ENCODE measurements around the gene C1QTNF9B.
A peak's percentile ranks its signal among the peaks of the same experiment; 100 is the strongest.
"Not testable (repeated sequence)": the region's sequence is repeated elsewhere in the genome, so short reads cannot be mapped to it uniquely, and the experiment has no call there.

Gene C1QTNF9B

GRCh38 chr13:23889615-23890607, 7.4 kb downstream of the C1QTNF9B start:
- peak overlapping the region; percentile 99 for H3K4me3 ChIP-seq (ENCODE audit: low read depth, low read length)
- peak; percentile 37; the same call in 1 of the 2 replicates for TF ChIP-seq CTCF (IDR thresholded peaks at IDR 0.05; ENCODE audit: borderline replicate concordance, insufficient read depth, low read depth, low read length)

DNA sequence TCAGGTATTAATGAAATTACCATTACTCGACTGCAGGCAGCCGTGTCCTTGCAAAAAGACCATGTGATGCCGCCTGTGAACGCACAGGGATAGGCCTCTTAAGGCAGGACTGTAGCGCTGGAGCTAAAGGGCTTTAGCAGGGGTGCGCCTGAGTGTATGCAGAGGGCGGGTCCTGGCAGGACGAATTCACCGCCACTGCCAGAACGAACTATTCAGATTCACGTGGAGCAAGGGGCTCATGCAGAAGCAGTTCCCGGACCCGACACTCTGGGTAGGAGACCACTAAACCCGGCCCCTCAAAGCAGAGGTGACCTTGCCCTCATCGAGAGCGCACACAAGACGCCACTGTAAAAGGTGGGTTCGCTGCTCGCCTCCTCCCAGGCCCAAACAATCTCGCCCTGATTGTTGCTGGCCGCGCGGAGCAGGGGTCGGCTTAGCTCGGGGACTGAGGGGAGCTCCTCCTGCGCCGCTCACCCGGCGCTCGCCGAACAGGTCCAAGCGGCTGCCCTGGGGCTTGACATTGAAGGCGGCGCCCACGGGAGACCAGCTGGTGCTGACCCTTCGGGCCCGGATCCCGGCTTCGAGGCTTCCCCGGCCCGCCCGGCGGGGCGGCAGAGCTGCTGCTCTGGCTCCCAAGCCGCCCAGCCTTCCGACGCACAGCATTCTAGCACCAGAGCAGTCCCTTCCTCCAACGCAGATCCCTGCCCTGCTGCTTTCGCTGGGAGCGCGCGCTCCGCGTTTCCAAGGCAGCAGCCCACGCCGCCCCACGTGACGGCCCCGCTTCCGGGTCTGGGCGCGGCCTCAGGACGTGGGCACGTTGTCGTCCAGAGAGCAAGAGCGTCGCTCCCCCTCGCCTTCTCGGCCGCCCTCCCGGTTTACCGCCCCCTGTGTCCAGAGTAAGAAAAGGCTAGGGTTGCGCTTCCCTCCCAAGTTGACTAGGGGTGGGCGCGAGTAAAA, 8.4 kb downstream of the C1QTNF9B start, which contains the start of gene MIPEP:
Gene MIPEP (minus strand): TSS at position 743 of the 957 bp plus-strand sequence. CDS start 80 bp downstream, at position 663.
- peak within 1 kb of the TSS; percentile 99 for H3K4me3 ChIP-seq (ENCODE audit: low read depth, low read length)
- peak; percentile 80 for TF ChIP-seq CTCF (IDR thresholded peaks at IDR 0.05; ENCODE audit: borderline replicate concordance, insufficient read depth, low read depth, low read length)

DNA sequence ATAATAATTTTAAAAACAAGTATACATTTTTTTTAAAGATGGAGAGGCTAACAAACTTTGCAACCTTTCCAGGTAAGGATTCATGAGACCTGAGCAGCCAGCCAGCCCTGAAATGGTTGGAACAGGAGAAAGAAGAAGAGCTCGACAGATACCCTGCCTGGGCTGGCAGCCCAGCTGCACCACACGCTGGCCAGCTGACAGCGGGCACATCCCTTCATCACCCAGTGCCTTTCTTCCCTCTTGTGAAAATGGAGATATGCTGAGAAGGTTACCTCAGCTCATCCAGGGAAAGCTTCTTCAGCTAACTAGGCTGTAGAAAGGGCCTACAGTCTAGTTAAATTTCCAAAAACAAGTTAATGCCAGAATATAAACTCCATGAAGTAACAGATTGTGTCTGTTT, 12.9 kb downstream of the C1QTNF9B start:
- H3K4me3 ChIP-seq (ENCODE audit: low read depth, low read length) = not testable (repeated sequence)

DNA sequence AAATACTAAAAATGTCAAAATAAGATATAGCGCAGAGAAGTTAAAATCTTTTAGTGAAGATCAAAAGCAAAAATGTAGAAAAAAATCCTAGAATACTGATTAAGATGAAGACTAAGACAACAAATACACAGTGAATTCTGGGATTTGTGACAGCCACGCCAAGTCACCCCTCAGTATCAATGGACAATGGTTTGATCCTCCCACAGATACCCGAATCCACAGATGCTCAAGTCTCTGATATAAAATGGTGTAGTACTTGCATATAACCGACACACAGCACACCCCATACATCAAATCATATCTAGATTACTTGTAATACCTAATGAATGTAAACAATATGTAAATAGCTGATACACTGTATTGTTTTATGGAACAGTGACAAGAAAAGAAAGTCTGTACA, 14.0 kb downstream of the C1QTNF9B start:
- H3K4me3 ChIP-seq (ENCODE audit: low read depth, low read length) = no peak overlapping the region
- TF ChIP-seq CTCF (IDR thresholded peaks at IDR 0.05; ENCODE audit: borderline replicate concordance, insufficient read depth, low read depth, low read length) = no peak

DNA sequence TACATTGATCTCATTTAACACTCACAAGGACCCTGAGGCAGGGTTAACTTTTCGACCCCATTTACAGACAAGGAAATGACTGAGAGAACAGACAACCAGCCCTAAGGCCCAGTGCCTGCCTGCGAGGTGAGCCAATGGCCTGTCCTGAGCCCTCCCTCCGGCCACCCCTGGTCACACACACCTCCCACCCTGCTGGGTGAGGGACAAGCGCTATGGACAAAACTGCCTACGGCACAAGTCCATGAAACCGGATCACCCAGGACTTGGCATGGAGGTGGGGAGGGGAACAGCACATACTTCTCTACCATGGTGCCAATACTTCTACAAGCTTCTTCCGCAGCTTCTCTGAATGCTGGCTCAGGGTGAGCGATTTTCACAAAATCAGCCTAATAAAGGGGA, 15.9 kb downstream of the C1QTNF9B start:
- not testable (repeated sequence) for H3K4me3 ChIP-seq (ENCODE audit: low read depth, low read length)

GRCh38 chr13:23880493-23881401, 16.6 kb downstream of the C1QTNF9B start:
- H3K4me3 ChIP-seq (ENCODE audit: low read depth, low read length) = not testable (repeated sequence)

DNA sequence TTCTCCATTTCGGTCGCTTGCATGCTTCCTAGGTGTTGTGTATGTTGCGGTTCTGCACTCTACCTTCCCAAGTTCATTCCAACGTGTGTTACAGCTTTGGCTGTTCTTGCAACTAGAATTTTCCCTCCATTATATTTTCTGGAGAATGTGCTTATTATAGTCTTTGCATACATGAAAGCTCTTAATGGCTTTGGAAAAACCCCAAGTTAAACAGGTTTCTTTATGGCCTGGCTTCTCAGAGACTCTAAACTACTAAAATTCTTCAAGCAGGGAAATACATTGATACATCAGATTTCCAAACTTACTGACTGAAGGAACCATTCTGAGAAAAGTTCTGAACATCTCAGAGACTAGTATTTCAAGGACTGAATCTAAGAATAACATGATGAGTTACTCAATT, 20.0 kb downstream of the C1QTNF9B start:
- no peak for TF ChIP-seq CTCF (IDR thresholded peaks at IDR 0.05; ENCODE audit: borderline replicate concordance, insufficient read depth, low read depth, low read length)

GRCh38 chr13:23876265-23876664, 21.0 kb downstream of the C1QTNF9B start:
- H3K4me3 ChIP-seq (ENCODE audit: low read depth, low read length) = no peak overlapping the region
- peak; percentile 42; the same call in 1 of the 2 replicates for TF ChIP-seq CTCF (IDR thresholded peaks at IDR 0.05; ENCODE audit: borderline replicate concordance, insufficient read depth, low read depth, low read length)

More for the DNA sequence above, 20.0 kb downstream of the C1QTNF9B start:
- H3K4me3 ChIP-seq (ENCODE audit: low read depth, low read length) = no peak overlapping the region

Data from GM12875 (cell line).